K562 (cell line): ENCODE results near the gene SLC8A1. TPM values are rescaled to one million over a fixed set of nuclear protein-coding genes. Genes with fewer than 3 reads are reported as not detected.

Experiments
- ATAC-seq: fragments of 200-7000 bp; cut with Tn5 transposase; 3 replicates; pipeline ENCODE4 v1.9.1; 2020; ENCODE audit warnings: moderate library complexity
- BruUV-seq: library from RNA; stranded (reverse); fragments of 400-500 nt; replicated peaks from 2 replicates; lab custom pipeline; 2021; lab: Mats Ljungman, UMichigan
- CTCF ChIA-PET: fragments of 300-600 bp; formaldehyde crosslinking; extraction: SDS; loops from one replicate; lab custom pipeline; 2021; ENCODE audit warnings: low intra/inter-chr PET ratio; lab: Yijun Ruan, JAX
- POLR2A ChIA-PET: fragments of 300-600, 350-650 bp; sonication (Branson Sonifier 250); formaldehyde crosslinking; extraction: SDS; loops from one replicate; lab custom pipeline; 2021; ENCODE audit warnings: antibody characterized with exemption, inconsistent platforms; lab: Yijun Ruan, JAX
- DNase-seq, 4 experiments: peaks; one replicate each; pipeline versions ENCODE4 v3.0.0 to v3.0.0-alpha.2; 2011 to 2018; ENCODE audit warnings: low spot score in 3 of 4, mixed read lengths in 3 of 4; ENCODE audit errors: extremely low read depth in 1 of 4
- FAIRE-seq: peaks from 2 replicates; lab custom pipeline; 2011; peaks lifted over from hg19 to GRCh38; lab: Jason Lieb, UNC
- H2AFZ ChIP-seq: 2 replicates; pipeline ENCODE4 v1.6.0; 2011; ENCODE audit warnings: low read depth, low read length, control low read depth, inconsistent platforms
- H3K27ac ChIP-seq: fragments of 200-600 bp; 3 replicates; pipeline ENCODE4 v1.8.0; 2011; ENCODE audit warnings: low read depth, mild to moderate bottlenecking, control low read depth, inconsistent platforms, low read length, moderate library complexity, mixed read lengths; ENCODE audit errors: extremely low read depth
- H3K27me3 ChIP-seq, 2 experiments: fragments of 300-600 bp in 1 of 2; 2 replicates in 1 of 2; 3 replicates in 1 of 2; pipeline versions ENCODE4 v1.6.0 to v1.8.0; 2011; ENCODE audit warnings: inconsistent platforms in 2 of 2, low read length in 2 of 2, mild to moderate bottlenecking in 1 of 2, mixed read lengths in 1 of 2, moderate library complexity in 1 of 2; ENCODE audit not compliant: control insufficient read depth in 2 of 2, insufficient read depth in 2 of 2
- H3K36me3 ChIP-seq: fragments of 300-600 bp; 3 replicates; pipeline ENCODE4 v1.8.0; 2011; ENCODE audit warnings: mild to moderate bottlenecking, low read length, inconsistent platforms; ENCODE audit not compliant: control insufficient read depth, insufficient read depth
- H3K4me1 ChIP-seq, 2 experiments: fragments of 200-600 bp in 1 of 2; replicated peaks in 1 of 2; 2 replicates in 1 of 2; 3 replicates in 1 of 2; pipeline versions ENCODE4 v1.5.1 to v1.8.0; 2011; ENCODE audit warnings: inconsistent platforms in 2 of 2, low read length in 2 of 2, mild to moderate bottlenecking in 1 of 2, mixed read lengths in 1 of 2, moderate library complexity in 1 of 2; ENCODE audit not compliant: control insufficient read depth in 2 of 2, insufficient read depth in 2 of 2
- H3K4me2 ChIP-seq: 2 replicates; pipeline ENCODE4 v1.6.1; 2011; ENCODE audit warnings: low read length, control low read depth, inconsistent platforms, mixed read lengths; ENCODE audit not compliant: insufficient read depth
- H3K4me3 ChIP-seq: fragments of 200-600 bp; sonication (generic), shearing (Covaris generic); 2 replicates; pipeline ENCODE4 v1.5.1; 2016; ENCODE audit warnings: control low read depth, inconsistent platforms
- H3K79me2 ChIP-seq: fragments of 200-600 bp; 3 replicates; pipeline ENCODE4 v1.8.0; 2011; ENCODE audit warnings: low read length, inconsistent platforms; ENCODE audit not compliant: control insufficient read depth, insufficient read depth
- H3K9ac ChIP-seq, 2 experiments: 2 replicates each; pipeline versions ENCODE4 v1.6.0 to v1.6.1; 2011; ENCODE audit warnings: low read depth in 2 of 2, low read length in 2 of 2, control low read depth in 1 of 2, inconsistent platforms in 1 of 2, mild to moderate bottlenecking in 1 of 2, mixed read lengths in 1 of 2; ENCODE audit not compliant: insufficient read depth in 1 of 2
- H3K9me1 ChIP-seq: one replicate; pipeline ENCODE4 v1.6.0; 2011; ENCODE audit warnings: inconsistent platforms, mild to moderate bottlenecking, low read length, moderate library complexity; ENCODE audit not compliant: control insufficient read depth, insufficient read depth
- H3K9me3 ChIP-seq: replicated peaks from 2 replicates; pipeline ENCODE4 v1.5.1; 2011; ENCODE audit warnings: low read depth, low read length, inconsistent platforms; ENCODE audit not compliant: control insufficient read depth, insufficient read depth
- H4K20me1 ChIP-seq: replicated peaks from 2 replicates; pipeline ENCODE4 v1.6.1; 2011; ENCODE audit warnings: low read length, inconsistent platforms, mixed read lengths; ENCODE audit not compliant: control insufficient read depth, insufficient read depth
- ESRRA ChIP-seq: fragments of 450-650 bp; IDR thresholded peaks from 2 replicates; pipeline ENCODE4 v1.6.1; 2014; ENCODE audit warnings: low read depth, mild to moderate bottlenecking, moderate library complexity, borderline replicate concordance
- HNRNPUL1 ChIP-seq: fragments of 200-400 bp; formaldehyde crosslinking; IDR thresholded peaks from 2 replicates; pipeline ENCODE4 v1.6.1; 2017; ENCODE audit warnings: low read length
- NCOA1 ChIP-seq: fragments of 450-650 bp; IDR thresholded peaks from 2 replicates; pipeline ENCODE4 v1.6.1; 2016; ENCODE audit warnings: low read depth
- PTRF ChIP-seq: fragments of 450-650 bp; IDR thresholded peaks from 2 replicates; pipeline ENCODE4 v1.6.1; 2016; ENCODE audit warnings: mild to moderate bottlenecking, missing genetic modification characterization, missing compliant biosample characterization
- TAF9B ChIP-seq: fragments of 450-650 bp; IDR thresholded peaks from 2 replicates; pipeline ENCODE4 v1.6.1; 2018; ENCODE audit warnings: mild to moderate bottlenecking; ENCODE audit not compliant: partially characterized antibody
- ZNF124 ChIP-seq: sonication (generic); formaldehyde crosslinking; IDR thresholded peaks from 2 replicates; pipeline ENCODE4 v1.8.1; 2022; ENCODE audit warnings: missing genetic modification reagents
- ZNF140 ChIP-seq: fragments of 250-450 bp; sonication (Bioruptor Pico); IDR thresholded peaks from 2 replicates; pipeline ENCODE4 v1.8.0; 2021; ENCODE audit warnings: moderate library complexity, mild to moderate bottlenecking, inconsistent platforms
- WGBS: fragments of 100-300 bp; shearing (Covaris generic); methylation state at CpG from one replicate; pipeline ENCODE4 v1.1.6; 2016; ENCODE audit warnings: low coverage, mixed read lengths; ENCODE audit not compliant: insufficient coverage; ENCODE audit errors: missing lambda C conversion rate; 5-methylcytosine and 5-hydroxymethylcytosine counted together
- in situ Hi-C: fragments of 300-500 bp; cut with MboI; formaldehyde crosslinking; loops from 4 replicates; pipeline ENCODE4 v1.15.0; 2018; ENCODE audit warnings: inconsistent platforms, mixed read lengths
- intact Hi-C: fragments of 100-400 bp; cut with micrococcal nuclease; formaldehyde crosslinking; loops from 2 replicates; pipeline ENCODE4 v1.14.2; 2022
- polyA plus RNA-seq, 8 experiments: library from polyadenylated mRNA; depleted of rRNA in 4 of 8; stranded (reverse) in 5 of 8; unstranded in 3 of 8; fragments of >200 nt; fragmentation: Nextera tagmentation in 2 of 8; fragmentation: Illumina TruSeq in 1 of 8; extraction: Ambion mirVana in 2 of 8; extraction: Trizol in 1 of 8; gene quantifications; 2 replicates each; pipeline versions ENCODE4 v1.2.1 to v1.2.3, GENCODE V29; 2011 to 2014; ENCODE audit warnings: inconsistent platforms in 1 of 8, missing spikeins in 1 of 8
- total RNA-seq, 7 experiments: library from RNA; depleted of rRNA in 6 of 7; stranded (reverse); fragments of >200 nt in 6 of 7; fragmentation: Illumina TruSeq in 2 of 7; extraction: Trizol in 2 of 7; gene quantifications; 2 replicates each; pipeline versions ENCODE4 v1.2.1 to v1.2.3, GENCODE V29; 2011 to 2021; ENCODE audit warnings: low replicate concordance in 1 of 7
- TF ChIP-seq, protein P1 (sequence below): fragments of 250-450 bp; sonication (Bioruptor Pico); IDR thresholded peaks from 2 replicates; pipeline ENCODE4 v1.8.0; 2021; ENCODE audit warnings: borderline replicate concordance, mild to moderate bottlenecking, moderate library complexity; ENCODE audit not compliant: poor library complexity, severe bottlenecking
- TF ChIP-seq, protein P2 (sequence below): IDR thresholded peaks from 3 replicates; pipeline ENCODE4 v1.6.1; 2011; ENCODE audit warnings: borderline replicate concordance, mild to moderate bottlenecking; ENCODE audit not compliant: insufficient read length, insufficient read depth
- TF ChIP-seq, protein P3 (sequence below): fragments of 200-400 bp; formaldehyde crosslinking; IDR thresholded peaks from 2 replicates; pipeline ENCODE4 v1.6.1; 2017; ENCODE audit warnings: mild to moderate bottlenecking, low read depth, low read length, moderate library complexity
- TF ChIP-seq, protein P4 (sequence below): fragments of 450-650 bp; IDR thresholded peaks from 2 replicates; pipeline ENCODE4 v1.6.1; 2016; ENCODE audit warnings: low read depth

SLC8A1 gene
- total and polyA plus RNA-seq, 9 of the 15 experiments (the other 6 are each of a cell fraction or from before 2014, with no cell fraction given) = not detected

DNA sequence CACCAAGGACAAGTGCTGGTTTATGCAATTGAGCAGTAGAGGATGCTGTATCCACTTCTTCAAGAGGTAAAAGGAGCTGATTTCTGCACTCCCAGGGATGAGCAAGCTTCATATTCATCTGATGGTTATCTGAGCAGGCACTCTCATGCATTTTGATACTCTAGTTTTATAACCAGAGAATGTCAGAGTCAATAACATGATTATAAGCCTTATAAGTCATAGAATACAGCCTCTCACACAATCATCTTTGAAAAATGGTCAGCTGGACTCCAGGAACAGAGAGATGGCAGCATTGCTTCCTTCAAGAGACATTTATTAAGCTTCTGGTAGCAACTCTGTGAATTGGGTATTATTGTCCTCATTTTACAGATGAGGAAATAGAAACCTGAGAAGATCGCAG is 167.1 kb downstream of the SLC8A1 start:
- FAIRE-seq (no peak), ATAC-seq (no peak), DNase-seq (no peak)
- POLR2A ChIA-PET = no interaction called here
- H3K4me2 ChIP-seq = no peak overlapping the region
- no peaks in the 10 kb centered on the region for H3K27me3 ChIP-seq
- no peaks in the 10 kb centered on the region for H3K9me3 ChIP-seq
- BruUV-seq = no TSS peak
- H3K9me1 ChIP-seq = no peaks in the 10 kb centered on the region
- H2AFZ ChIP-seq = no peak overlapping the region
- no peak overlapping the region for H3K4me3 ChIP-seq
- 8% methylated on average over 1 of the region's 1 CpG for WGBS
- no peak overlapping the region for H3K27ac ChIP-seq
- CTCF ChIA-PET = no interaction called here
- no peaks in the 10 kb centered on the region for H3K36me3 ChIP-seq
- no peaks in the 10 kb centered on the region for H3K79me2 ChIP-seq
- intact Hi-C loops = no loop called here
- in situ Hi-C loops = no loop called here
- H3K9ac ChIP-seq = no peak overlapping the region
- H4K20me1 ChIP-seq = no peaks in the 10 kb centered on the region
- no peaks in the 10 kb centered on the region for H3K4me1 ChIP-seq
- TF ChIP-seq, protein P1, sequence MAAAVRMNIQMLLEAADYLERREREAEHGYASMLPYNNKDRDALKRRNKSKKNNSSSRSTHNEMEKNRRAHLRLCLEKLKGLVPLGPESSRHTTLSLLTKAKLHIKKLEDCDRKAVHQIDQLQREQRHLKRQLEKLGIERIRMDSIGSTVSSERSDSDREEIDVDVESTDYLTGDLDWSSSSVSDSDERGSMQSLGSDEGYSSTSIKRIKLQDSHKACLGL (CRISPR knock-in tag) = no peak
- TF ChIP-seq ZNF124 (CRISPR knock-in tag) (no peak), HNRNPUL1 (no peak), TAF9B (no peak), PTRF (tag) (no peak), ZNF140 (CRISPR knock-in tag) (no peak), ESRRA (no peak), NCOA1 (no peak)
- TF ChIP-seq, protein P2, sequence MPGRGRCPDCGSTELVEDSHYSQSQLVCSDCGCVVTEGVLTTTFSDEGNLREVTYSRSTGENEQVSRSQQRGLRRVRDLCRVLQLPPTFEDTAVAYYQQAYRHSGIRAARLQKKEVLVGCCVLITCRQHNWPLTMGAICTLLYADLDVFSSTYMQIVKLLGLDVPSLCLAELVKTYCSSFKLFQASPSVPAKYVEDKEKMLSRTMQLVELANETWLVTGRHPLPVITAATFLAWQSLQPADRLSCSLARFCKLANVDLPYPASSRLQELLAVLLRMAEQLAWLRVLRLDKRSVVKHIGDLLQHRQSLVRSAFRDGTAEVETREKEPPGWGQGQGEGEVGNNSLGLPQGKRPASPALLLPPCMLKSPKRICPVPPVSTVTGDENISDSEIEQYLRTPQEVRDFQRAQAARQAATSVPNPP = no peak
- TF ChIP-seq, protein P3, sequence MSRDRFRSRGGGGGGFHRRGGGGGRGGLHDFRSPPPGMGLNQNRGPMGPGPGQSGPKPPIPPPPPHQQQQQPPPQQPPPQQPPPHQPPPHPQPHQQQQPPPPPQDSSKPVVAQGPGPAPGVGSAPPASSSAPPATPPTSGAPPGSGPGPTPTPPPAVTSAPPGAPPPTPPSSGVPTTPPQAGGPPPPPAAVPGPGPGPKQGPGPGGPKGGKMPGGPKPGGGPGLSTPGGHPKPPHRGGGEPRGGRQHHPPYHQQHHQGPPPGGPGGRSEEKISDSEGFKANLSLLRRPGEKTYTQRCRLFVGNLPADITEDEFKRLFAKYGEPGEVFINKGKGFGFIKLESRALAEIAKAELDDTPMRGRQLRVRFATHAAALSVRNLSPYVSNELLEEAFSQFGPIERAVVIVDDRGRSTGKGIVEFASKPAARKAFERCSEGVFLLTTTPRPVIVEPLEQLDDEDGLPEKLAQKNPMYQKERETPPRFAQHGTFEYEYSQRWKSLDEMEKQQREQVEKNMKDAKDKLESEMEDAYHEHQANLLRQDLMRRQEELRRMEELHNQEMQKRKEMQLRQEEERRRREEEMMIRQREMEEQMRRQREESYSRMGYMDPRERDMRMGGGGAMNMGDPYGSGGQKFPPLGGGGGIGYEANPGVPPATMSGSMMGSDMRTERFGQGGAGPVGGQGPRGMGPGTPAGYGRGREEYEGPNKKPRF = no peak
- TF ChIP-seq, protein P4, sequence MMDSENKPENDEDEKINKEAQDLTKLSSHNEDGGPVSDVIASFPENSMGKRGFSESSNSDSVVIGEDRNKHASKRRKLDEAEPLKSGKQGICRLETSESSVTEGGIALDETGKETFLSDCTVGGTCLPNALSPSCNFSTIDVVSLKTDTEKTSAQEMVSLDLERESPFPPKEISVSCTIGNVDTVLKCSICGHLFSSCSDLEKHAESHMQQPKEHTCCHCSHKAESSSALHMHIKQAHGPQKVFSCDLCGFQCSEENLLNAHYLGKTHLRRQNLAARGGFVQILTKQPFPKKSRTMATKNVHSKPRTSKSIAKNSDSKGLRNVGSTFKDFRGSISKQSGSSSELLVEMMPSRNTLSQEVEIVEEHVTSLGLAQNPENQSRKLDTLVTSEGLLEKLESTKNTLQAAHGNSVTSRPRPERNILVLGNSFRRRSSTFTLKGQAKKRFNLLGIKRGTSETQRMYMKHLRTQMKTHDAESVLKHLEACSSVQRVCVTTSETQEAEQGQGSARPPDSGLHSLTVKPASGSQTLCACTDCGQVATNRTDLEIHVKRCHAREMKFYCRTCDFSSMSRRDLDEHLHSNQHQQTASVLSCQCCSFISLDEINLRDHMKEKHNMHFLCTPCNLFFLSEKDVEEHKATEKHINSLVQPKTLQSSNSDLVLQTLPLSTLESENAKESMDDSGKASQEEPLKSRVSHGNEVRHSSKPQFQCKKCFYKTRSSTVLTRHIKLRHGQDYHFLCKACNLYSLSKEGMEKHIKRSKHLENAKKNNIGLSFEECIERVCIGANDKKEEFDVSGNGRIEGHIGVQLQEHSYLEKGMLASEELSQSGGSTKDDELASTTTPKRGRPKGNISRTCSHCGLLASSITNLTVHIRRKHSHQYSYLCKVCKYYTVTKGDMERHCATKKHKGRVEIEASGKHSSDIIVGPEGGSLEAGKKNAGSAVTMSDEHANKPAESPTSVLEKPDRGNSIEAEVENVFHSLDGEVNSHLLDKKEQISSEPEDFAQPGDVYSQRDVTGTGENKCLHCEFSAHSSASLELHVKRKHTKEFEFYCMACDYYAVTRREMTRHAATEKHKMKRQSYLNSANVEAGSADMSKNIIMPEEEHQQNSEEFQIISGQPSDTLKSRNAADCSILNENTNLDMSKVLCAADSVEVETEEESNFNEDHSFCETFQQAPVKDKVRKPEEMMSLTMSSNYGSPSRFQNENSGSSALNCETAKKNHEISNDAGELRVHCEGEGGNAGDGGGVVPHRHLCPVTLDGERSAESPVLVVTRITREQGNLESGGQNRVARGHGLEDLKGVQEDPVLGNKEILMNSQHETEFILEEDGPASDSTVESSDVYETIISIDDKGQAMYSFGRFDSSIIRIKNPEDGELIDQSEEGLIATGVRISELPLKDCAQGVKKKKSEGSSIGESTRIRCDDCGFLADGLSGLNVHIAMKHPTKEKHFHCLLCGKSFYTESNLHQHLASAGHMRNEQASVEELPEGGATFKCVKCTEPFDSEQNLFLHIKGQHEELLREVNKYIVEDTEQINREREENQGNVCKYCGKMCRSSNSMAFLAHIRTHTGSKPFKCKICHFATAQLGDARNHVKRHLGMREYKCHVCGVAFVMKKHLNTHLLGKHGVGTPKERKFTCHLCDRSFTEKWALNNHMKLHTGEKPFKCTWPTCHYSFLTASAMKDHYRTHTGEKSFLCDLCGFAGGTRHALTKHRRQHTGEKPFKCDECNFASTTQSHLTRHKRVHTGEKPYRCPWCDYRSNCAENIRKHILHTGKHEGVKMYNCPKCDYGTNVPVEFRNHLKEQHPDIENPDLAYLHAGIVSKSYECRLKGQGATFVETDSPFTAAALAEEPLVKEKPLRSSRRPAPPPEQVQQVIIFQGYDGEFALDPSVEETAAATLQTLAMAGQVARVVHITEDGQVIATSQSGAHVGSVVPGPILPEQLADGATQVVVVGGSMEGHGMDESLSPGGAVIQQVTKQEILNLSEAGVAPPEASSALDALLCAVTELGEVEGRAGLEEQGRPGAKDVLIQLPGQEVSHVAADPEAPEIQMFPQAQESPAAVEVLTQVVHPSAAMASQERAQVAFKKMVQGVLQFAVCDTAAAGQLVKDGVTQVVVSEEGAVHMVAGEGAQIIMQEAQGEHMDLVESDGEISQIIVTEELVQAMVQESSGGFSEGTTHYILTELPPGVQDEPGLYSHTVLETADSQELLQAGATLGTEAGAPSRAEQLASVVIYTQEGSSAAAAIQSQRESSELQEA = no peak
